ENCODE data around the gene GAS2L3.
"Not testable (repeated sequence)": the region's sequence is repeated elsewhere in the genome, so short reads cannot be mapped to it uniquely, and the experiment has no call there.

GAS2L3 gene

GRCh38 chr12:100574187-100575074 is 947 bp downstream of the GAS2L3 start:
- peak; percentile 36 for DNase-seq (ENCODE audit: low spot score)

DNA sequence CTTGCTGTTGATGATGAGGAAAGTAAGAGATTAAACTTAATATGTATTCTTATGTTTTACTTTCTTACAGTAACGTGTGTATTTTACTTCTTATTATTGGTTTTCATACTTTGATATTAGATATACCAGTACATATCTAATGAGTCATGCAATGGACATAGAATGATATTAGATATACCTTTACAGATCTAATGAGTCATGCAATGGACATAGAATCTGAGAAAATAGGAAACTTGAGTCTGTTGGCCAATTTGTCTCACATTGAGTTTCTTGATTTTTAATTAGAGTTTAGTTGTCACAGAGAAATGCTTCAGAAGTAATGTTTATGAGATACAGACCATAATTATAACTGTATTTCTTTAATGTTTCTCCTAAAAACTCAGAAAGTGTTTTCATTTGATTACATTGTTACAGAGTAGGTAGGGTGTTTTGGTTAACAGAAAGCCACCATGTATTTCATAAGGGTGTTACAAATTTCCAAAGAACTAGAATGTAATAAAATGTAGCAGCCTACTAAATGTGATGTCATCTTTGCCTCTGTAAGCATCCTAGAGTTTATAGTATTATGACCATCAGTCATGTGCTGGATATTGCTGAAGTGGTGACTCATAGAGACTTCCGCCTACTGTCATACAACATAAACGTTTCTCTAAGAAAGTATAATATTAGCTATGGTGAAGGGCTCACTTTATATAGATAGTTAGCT is 3.0 kb downstream of the GAS2L3 start:
- DNase-seq (ENCODE audit: low spot score): no peak

DNA sequence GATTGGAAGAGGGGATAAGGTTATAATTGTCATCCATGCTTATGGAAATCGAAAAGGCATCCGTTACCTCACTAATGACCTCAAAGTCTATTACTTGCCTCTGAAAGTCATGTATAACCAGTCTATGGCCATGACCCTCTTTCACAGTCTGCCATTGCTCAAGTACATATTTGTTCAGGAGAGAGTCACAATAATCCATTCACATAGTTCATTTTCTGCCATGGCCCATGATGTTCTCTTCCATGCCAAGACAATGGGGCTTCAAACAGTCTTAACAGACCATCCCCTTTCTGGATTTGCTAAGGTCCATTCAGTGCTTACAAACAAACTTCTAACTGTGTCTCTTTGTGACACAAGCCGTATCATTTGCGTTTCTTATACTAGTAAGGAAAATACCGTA is 5.4 kb downstream of the GAS2L3 start:
- DNase-seq (ENCODE audit: low spot score): no peak

DNA sequence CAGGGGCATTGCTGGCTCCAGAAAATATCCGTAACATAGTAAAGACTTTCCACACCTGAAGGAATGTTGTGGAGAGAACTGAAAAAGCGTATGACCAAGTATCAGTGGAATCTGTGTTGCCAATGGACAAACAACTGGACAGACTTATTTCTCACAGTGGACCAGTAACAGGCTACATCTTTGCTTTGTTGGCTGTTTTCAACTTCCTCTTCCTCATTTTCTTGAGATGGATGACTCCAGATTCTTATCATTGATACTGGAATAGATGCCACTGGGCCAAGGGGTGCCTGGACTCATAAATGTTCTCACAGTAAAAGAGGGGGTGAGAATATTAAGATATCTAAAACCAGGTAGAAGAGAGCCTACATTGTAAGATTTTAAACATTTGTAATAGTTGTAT is 6.4 kb downstream of the GAS2L3 start:
- DNase-seq (ENCODE audit: low spot score): no peak

DNA sequence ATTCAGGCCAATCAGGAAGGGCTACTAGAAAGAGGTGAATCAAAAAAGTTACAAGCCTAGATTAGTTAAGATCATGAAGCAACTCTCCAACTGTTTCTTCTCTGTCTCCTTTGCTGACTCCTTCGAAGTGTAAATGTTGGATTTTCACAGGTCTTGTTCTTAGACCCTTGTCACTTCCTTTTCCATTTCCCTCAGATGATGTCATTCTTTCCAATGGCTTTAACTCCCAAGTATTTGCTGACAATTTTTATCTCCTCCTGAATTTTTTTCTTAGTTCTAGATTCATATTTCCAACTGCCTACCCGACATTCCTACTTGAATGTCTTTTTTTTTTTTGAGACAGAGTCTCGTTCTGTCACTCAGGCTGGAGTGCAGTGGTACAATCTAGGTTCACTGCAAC is 10.8 kb downstream of the GAS2L3 start:
- DNase-seq (ENCODE audit: low spot score): no peak

DNA sequence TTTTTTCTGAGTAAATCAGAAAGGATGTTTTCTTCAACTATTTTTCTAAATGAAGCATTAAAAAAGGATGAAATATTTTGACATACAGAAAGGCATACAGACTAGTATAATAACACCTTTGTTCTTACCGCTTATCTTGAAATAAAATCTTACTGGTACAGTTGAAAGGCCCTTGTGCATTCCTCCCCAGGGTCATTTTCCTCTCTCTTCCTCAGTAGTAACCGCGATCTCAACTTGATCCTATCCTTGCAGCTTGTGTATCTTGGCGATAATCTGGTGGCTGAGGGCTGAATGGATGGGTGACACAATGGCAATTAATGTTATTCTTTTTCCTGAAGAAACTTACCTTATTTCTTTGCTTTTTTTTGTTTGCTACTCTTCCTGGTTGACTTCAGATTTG is 18.5 kb downstream of the GAS2L3 start:
- no peak for DNase-seq (ENCODE audit: low spot score)

- no peak for DNase-seq (ENCODE audit: low spot score)
Observed at GRCh38 chr12:100593490-100593889, 20.0 kb downstream of the GAS2L3 start.

DNA sequence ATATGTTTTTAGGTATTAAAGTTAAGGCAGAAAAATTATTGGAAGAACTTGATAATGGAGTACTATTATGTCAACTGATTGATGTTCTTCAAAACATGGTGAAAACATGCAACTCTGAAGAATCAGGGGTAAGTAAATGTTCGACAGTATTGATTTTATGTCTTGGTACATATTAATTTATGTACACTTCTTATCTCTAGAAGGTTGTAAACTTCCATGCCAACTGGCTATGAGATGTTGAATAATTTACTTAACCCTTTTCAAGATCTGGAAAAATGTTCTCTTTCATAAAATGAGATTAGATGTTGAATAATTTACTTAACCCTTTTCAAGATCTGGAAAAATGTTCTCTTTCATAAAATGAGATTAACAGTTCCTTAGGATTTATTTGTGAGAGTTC is 28.1 kb downstream of the GAS2L3 start:
- DNase-seq (ENCODE audit: low spot score): no peak

- not testable (repeated sequence) for DNase-seq (ENCODE audit: low spot score)
Observed at GRCh38 chr12:100602997-100603396, 29.5 kb downstream of the GAS2L3 start.

DNA sequence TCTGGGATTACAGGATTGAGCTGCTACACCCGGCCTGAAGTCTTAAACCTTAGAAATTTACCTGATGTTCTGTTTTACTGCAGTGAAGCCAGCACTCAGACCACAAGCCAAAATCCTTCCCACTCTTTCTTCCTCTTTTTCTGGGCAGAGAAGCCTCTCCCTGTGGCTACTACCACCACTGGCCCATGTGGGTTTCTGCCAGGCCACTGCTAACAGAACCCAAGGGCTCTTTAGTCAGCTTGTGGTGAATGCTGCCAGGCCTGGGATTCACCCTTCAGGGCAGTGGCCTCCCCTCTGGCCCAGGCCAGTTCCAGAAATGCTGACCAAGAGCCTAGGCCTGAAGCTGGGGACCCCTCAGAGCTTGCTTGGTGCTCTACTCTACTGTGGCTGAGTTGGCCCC is 35.3 kb downstream of the GAS2L3 start:
- DNase-seq (ENCODE audit: low spot score): no peak

- DNase-seq (ENCODE audit: low spot score): no peak
Observed at GRCh38 chr12:100610666-100611430, 37.4 kb downstream of the GAS2L3 start.

DNA sequence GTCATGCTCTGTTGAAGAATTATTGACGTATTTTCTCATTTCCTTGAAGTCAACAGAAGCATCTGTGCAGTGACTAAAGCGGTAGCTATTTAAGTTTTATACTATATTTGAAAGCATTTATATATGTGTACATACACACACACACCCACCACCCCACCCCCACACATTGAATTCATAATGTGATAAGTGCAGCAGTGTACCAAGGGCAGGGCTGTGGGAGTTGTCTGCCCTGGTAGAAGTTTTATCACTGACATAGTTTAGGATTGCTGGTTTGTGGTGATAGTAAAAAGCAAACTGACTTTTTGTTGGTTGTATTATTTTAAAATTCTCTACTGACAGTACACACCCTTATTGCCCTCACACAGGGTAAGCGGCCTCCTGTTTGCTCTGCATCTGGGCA is 39.1 kb downstream of the GAS2L3 start:
- DNase-seq (ENCODE audit: low spot score): no peak

DNA sequence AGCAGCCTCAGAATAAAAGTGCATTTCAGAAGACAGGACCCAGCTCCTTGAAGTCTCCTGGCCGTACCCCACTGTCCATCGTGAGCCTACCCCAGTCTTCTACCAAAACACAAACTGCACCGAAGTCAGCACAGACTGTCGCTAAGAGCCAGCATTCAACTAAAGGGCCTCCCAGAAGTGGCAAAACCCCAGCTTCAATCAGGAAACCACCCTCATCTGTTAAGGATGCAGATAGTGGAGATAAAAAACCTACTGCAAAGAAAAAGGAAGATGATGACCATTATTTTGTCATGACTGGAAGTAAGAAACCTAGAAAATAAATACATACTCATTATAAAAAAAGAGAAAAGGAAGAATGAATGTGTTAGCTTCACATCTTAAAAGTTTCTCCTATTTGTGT is 51.1 kb downstream of the GAS2L3 start:
- DNase-seq (ENCODE audit: low spot score): no peak

DNA sequence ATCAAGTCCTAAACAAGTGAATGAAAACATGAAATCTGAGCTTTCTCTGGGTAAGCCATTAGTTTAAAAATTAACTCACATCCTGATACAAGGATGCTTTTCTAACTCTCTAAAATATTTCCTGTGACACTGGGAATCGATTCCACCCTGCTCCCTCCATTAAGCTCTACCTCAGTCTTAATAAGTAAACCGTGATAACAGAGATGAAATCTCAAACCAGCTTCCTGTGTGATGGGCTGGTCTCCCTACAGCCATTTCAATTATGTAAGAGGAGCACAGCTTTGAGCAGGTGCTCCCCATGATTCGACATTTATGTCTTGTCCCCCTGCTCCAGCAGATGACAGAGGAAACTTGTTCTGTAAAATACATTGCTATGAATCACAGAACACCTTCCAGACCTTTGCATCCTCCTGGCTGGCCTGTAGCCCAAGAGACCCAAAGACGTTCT is 59.0 kb downstream of the GAS2L3 start:
- no peak for DNase-seq (ENCODE audit: low spot score)

DNA sequence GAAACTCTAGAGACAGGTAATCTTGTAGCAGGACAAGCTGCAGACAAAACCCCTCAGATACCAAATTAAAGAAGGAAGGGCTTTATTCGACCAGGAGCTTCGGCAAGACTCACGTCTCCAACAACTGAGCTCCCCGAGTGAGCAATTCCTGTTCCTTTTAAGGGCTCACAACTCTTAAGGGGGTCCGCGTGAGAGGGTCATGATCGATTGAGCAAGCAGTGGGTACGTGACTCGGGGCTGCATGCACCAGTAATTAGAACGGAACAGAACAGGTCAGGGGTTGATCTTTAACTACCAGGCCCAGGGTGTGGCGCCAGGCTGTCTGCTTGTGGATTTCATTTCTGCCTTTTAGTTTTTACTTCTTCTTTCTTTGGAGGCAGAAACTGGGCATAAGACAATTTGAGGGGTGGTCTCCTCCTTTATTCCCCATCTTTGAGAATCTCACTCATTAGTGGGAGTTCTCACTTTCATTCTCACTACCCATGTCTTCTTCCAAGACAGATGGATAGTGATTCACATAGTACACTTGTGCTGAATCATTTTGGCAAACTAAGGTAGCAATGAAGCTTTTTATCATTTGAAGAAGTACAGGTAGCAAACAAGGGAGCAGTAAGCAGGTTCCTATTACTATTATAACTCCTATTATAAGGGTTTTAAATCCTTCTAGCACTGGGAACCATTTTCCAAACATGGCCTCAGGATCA is 59.8 kb downstream of the GAS2L3 start:
- DNase-seq (ENCODE audit: low spot score): not testable (repeated sequence)

- no peak for DNase-seq (ENCODE audit: low spot score)
Observed at GRCh38 chr12:100643246-100643645, 69.8 kb downstream of the GAS2L3 start.

- no peak for DNase-seq (ENCODE audit: low spot score)
Observed at GRCh38 chr12:100646896-100647295, 73.4 kb downstream of the GAS2L3 start.

DNA sequence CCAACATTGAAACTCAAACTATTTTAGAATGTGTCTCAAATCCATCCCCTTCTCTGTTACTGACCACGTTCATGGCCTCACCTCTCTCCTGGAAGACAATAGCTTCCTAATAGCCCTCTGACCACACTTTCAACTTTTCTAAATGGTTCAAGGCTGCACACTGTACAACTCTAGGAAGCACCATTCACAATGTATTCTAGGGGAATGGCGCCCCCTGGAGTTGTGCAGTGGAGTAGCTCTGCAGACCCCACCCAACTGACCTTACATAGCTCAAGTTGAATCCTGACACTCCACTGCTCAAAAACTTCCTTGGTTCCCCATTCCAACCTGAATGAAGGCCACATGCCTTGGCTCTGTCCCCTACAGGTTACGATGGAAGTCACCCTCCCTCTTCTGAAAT is 77.6 kb downstream of the GAS2L3 start:
- DNase-seq (ENCODE audit: low spot score): no peak

DNA sequence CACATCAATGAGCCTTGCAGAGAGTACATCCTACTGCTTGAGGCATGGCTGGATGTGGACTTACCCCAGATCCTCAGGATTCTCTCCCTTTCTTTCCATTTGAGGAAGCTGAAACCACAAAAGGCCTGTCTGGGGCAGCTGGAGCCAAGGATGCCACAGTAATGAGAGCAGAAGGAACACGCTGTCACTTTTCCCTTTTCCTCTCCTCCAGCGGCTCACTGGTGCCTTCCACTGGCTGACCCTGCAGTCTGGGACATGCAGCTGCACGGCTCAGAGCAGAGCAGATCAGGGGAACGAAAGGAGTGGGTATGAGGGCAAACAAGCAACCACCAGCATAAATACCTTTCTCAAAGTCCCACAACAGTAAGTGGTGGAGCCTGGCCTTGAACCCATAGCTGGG is 78.2 kb downstream of the GAS2L3 start:
- peak; percentile 21 for DNase-seq (ENCODE audit: low spot score)

DNA sequence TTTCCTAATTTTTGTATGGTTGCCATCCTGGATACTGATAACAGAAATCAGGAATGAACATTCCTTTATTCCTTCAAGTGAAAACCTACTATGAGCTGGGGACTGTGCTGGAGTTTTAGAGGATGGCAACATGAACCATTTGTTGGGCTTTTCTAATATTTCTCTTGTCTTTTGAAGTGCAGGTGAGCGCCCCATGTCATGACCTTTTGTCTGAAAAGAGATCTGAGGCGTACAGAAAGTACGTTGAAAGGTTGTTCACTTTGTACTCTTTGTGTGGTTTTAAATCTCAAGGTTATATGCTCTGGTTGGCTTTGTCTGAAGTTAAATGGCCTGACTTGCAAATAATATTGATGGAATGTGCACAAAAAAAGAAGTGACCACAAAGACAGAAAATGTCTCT is 79.0 kb downstream of the GAS2L3 start:
- DNase-seq (ENCODE audit: low spot score): no peak

DNA sequence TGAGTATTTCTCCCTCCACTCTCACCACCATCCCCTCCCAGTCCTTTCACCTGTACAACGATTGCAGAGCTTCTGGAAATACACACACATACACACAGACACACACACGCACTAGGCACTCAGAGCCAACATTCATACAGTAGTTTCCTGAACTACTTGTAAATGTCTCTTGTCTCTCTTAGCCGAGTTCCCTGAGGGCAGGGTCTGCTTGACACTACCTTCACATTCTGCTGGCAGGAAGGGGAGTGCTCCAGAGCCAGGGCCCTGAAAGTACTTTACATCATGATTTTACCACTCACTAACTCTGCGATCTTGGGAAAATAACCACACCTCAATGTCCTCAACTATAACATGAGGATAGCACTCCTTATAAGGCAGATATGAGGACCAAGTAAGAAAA is 82.7 kb downstream of the GAS2L3 start:
- no peak for DNase-seq (ENCODE audit: low spot score)

DNA sequence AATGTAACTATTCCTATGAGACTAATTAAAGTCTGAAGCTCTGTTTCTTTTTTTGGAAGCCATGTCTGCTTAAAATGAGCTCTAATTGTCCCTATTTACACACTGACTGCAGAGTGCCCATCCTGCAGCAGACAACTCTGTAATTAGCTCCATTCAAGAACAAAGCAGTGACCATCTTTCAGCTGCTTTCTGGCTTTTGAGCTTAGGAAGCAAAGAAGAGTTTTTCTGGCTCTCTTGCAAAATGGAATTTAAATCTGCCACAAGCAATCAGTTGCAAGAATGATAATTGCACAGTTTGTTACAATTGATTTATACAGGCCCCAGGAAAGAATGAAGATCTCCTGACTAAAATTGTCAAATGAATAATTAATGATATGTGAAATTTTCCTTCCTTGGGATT is 83.4 kb downstream of the GAS2L3 start:
- DNase-seq (ENCODE audit: low spot score): no peak

Measured in iPS-NIHi11 (cell line).